ENCODE data around the gene OTC. TPM values are rescaled to one million over a fixed set of nuclear protein-coding genes. Genes with fewer than 3 reads are reported as not detected.

Gene OTC
- polyA plus RNA-seq (2012; ENCODE audit: insufficient read depth, insufficient read length) = not detected

DNA sequence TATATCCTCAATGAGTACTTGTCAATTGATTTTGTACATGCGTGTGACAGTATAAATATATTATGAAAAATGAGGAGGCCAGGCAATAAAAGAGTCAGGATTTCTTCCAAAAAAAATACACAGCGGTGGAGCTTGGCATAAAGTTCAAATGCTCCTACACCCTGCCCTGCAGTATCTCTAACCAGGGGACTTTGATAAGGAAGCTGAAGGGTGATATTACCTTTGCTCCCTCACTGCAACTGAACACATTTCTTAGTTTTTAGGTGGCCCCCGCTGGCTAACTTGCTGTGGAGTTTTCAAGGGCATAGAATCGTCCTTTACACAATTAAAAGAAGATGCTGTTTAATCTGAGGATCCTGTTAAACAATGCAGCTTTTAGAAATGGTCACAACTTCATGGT, at the start of gene OTC:
Gene OTC, plus strand, starts transcription at position 243 of the 400 bp plus-strand sequence. Its CDS starts 93 bp downstream, at position 336.
- H3K4me3 ChIP-seq (ENCODE audit: low read length) = no peak within 1 kb of the TSS
- no peak for DNase-seq (ENCODE audit: low read depth, low spot score)

GRCh38 chrX:38304010-38304409, 48.4 kb upstream of the OTC start:
- DNase-seq (ENCODE audit: low read depth, low spot score) = no peak
- H3K4me3 ChIP-seq (ENCODE audit: low read length) = no peak overlapping the region

DNA sequence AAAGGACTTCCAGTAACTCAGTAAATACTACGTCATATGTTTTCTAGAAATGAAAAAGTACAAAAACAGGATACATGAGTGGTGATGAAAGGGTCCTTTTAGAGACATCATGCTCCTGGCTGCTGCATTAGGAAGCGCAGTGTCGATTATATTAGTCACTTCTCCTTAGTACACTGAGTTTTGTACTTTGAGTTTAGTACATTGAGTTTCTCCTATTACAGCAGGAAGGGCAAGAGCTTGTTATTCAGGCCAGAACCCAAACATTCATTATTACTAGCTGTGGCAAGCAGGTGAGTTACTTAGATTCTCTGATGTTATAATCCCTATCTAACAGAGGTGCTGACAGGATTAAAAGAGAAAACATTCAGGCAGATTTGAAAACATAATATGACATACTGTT, 46.4 kb upstream of the OTC start:
- no peak for DNase-seq (ENCODE audit: low read depth, low spot score)
- H3K4me3 ChIP-seq (ENCODE audit: low read length) = no peak overlapping the region

DNA sequence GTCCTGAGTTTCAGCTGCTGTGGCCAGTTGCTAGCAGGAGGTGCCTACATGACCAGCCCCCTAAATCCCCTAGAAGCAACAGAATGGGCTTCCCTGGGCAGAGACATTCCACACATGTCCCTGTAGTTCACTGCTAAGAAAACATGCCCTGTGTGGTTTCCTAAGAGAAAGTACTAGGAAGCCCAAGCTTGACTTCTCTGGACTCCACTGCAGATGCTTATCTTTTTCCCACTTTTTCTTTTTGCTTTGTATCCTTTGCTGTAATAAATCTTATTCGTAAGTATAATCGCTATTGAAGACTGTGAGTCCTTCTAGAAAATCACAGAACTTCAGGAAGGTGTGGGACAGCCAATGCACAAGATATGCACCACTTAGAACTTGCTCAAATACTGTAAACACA, 40.7 kb upstream of the OTC start:
- no peak overlapping the region for H3K4me3 ChIP-seq (ENCODE audit: low read length)
- no peak for DNase-seq (ENCODE audit: low read depth, low spot score)

GRCh38 chrX:38312436-38312835, 40.0 kb upstream of the OTC start:
- no peak for DNase-seq (ENCODE audit: low read depth, low spot score)
- H3K4me3 ChIP-seq (ENCODE audit: low read length) = no peak overlapping the region

- H3K4me3 ChIP-seq (ENCODE audit: low read length) = no peak overlapping the region
- DNase-seq (ENCODE audit: low read depth, low spot score) = no peak
Measured at GRCh38 chrX:38313190-38313589, 39.2 kb upstream of the OTC start.

DNA sequence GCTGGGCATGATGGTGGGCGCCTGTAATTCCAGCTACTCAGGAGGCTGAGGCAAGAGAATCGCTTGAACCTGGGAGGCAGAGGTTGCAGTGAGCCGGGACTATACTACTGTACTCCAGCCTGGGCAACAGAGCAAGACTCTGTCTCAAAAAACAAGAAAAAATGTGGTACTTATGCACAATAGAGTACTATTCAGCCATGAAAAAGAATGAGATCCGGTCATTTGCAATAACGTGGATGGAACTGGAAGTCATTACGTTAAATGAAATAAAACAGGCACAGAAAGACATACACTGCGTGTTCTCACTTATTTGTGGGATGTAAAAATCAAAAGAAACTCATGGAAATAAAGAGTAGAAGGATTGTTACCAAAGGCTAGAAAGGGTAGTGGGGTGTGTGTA, 37.2 kb upstream of the OTC start:
- no peak for DNase-seq (ENCODE audit: low read depth, low spot score)
- H3K4me3 ChIP-seq (ENCODE audit: low read length) = no peak overlapping the region

GRCh38 chrX:38318196-38318595, 34.2 kb upstream of the OTC start:
- no peak for DNase-seq (ENCODE audit: low read depth, low spot score)
- no peak overlapping the region for H3K4me3 ChIP-seq (ENCODE audit: low read length)

DNA sequence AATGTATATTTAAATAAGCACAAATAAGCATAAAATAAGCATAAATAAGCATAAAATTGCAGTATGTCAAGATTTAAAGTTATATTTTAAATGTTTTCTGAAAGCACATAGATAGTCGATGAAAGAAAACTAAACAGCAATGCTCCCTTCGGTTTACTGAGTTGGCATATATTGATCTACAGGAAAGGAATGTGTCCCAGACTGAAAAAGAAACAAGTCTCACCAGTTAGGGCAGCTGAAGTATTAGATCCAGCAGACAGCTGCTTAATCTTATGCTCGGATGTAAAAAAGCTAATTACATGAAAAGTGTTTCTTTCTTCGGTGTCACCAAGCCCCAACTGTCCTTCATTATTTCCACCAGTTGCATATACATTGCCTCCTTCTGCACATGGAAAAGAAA, 33.8 kb upstream of the OTC start:
- no peak overlapping the region for H3K4me3 ChIP-seq (ENCODE audit: low read length)
- no peak for DNase-seq (ENCODE audit: low read depth, low spot score)

DNA sequence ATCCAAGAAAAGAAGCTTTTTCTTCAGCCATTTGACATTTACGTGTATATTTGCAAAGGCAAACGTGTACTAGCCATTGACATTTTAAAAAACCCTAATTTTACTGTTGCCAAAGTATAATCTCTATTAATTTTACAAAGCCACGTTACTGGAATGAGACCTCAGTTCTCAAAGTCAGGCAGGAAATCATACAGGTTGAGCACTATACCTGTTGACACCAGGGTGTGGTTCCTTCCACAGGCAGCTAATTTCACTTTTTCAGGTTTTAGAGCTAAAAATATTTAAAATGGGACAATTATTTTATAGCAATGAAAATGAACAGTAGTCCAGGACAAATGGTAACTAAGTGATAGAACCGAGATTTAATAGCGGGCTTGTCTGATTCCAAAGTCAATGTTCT, 31.6 kb upstream of the OTC start:
- DNase-seq (ENCODE audit: low read depth, low spot score) = no peak
- no peak overlapping the region for H3K4me3 ChIP-seq (ENCODE audit: low read length)

DNA sequence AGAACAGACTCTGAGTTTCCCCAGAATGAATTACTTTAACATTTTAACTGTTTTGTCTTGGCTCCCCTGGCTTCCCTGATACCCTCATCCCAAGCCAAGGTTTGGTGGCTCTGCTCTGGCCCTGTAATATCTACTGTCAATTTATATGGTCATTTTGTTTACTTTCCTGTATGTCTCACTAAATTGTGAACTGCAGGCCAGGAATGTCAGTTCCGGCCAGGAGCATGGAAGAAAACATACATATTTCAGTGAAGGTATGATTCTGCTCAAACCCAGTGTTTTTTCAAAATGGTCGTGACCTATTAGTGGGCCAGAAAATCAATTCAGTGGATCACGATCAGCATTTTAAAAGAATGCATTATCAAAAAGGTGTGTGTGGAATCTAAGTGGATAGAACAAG, 26.3 kb upstream of the OTC start:
- peak overlapping the region; percentile 62 for H3K4me3 ChIP-seq (ENCODE audit: low read length)
- DNase-seq (ENCODE audit: low read depth, low spot score) = no peak

GRCh38 chrX:38327007-38327774, 25.2 kb upstream of the OTC start, which contains the start of gene RPGR:
Gene RPGR (minus strand): TSS chrX:38327509. CDS start chrX:38327367, 142 bp downstream.
- DNase-seq (ENCODE audit: low read depth, low spot score) = peak; percentile 88
- H3K4me3 ChIP-seq (ENCODE audit: low read length) = peak within 1 kb of the TSS; percentile 62

GRCh38 chrX:38327775-38328081, 24.7 kb upstream of the OTC start:
- no peak for DNase-seq (ENCODE audit: low read depth, low spot score)
- H3K4me3 ChIP-seq (ENCODE audit: low read length) = peak overlapping the region; percentile 62

DNA sequence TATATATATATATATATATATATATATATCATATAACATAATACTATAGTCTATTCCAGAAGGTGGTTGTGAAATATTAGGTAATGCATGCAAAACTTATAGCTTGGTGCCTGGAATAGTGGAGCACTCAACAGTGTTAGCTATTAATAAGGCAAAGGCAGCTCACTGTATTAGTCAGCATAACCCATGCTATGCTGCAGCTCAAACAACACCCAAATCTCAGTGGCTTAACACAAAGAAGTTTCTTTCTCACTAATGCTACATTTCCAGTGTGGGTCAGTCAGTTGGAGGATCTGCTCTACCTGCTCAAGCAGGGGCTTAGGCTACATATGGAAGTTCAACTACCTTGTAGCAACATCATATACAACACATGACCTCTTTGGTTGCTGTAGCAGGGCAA, 19.9 kb upstream of the OTC start:
- H3K4me3 ChIP-seq (ENCODE audit: low read length) = no peak overlapping the region
- no peak for DNase-seq (ENCODE audit: low read depth, low spot score)

- DNase-seq (ENCODE audit: low read depth, low spot score) = no peak
Measured at GRCh38 chrX:38335382-38335781, 17.0 kb upstream of the OTC start.

DNA sequence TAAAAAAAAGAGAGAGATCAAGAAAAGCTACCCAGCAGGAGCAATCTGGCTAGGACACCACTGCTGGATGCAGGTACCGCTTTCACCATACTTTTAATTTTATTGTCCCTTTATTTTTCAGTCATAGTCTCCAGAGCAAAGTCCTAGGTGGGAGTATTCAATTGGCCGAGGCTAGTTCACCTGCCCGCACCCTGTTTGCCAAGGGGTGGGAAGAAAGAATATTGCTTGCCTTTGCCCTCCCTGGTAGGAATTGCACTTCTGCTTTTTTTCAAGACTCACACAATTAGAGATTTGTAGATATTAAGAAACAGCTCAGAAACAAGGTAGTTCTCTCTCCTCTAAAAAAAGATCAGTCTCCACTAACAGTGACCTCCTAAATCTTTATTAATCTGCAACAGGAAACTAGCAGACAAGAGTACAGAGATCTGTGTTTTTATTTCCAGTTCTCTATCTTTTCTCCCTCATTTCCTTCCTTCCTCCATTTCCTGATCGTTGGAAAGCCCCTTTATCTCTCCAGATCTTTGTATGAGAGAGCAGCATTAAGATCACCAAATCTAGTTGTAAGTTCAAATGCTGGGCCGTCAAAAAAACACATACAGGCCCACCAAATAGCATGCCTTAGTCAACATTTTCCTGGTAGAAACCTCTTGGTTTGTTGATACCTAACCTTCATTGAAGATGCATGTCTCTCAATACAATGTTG, 15.7 kb upstream of the OTC start:
- DNase-seq (ENCODE audit: low read depth, low spot score) = no peak

More at GRCh38 chrX:38335382-38335781, 17.0 kb upstream of the OTC start:
- no peak overlapping the region for H3K4me3 ChIP-seq (ENCODE audit: low read length)

DNA sequence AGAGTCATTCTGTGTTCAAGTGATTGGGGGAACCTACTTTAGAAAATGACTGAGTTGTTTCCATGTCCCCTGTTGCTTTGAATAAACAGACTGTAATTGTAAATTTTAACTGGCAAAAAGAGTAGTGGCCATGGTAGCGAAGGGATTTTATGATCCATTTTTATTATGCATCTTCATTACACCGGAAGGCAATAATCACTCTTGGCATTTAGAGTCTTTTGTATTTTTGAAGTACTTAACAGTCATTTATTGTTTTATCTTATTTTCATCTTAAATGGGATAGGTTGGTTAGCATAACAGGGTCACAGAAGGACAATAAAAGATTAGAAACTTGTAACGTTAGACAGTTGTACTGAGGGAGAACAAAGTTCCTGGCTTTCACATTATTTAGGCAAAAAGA, 11.0 kb upstream of the OTC start:
- no peak overlapping the region for H3K4me3 ChIP-seq (ENCODE audit: low read length)
- DNase-seq (ENCODE audit: low read depth, low spot score) = no peak

More for the DNA sequence above, 15.7 kb upstream of the OTC start:
- H3K4me3 ChIP-seq (ENCODE audit: low read length) = no peak overlapping the region

DNA sequence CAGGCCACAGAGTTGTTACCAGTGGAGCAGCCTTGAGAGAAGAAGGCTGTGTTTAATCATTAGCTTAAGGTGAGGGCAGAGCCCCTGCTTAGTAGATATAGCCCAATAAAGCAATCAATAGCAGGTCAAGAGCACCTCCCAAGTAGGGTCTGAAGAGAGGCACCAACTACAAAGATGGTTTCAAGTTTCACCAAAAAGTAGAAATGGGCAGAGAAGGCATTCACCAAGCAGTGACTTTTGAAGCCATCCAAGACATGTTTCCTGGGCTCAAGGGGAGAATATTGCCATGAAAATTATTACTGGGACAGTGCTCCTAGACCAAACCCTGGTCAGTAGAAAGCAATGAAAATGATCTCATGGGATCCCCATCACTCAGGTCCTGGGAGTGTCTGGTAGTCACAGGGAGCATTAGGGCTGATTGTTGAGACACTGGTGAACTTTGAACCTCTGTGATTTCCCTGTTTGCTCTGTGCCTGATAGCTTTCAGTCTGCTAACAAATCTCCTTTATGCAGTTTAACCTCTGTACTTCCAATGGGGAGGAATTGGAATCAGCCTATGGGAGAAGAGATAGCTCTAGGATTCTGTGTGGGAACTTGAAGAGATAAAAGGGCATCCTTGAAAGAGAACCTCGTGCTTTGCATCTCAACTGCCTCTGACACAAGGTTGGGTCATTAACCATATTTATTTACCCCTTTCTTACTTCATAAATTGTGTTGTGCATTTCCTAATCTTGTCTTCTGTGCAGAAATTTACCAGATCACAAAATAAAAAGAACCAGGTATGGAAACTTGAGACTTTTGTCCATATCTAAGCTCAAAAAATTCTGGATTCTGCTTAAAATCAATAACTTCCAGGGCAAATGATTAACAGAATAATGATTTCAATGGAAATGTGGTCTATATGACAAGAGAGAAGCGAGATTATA, 9.3 kb upstream of the OTC start:
- DNase-seq (ENCODE audit: low read depth, low spot score) = no peak
- H3K4me3 ChIP-seq (ENCODE audit: low read length) = no peak overlapping the region

DNA sequence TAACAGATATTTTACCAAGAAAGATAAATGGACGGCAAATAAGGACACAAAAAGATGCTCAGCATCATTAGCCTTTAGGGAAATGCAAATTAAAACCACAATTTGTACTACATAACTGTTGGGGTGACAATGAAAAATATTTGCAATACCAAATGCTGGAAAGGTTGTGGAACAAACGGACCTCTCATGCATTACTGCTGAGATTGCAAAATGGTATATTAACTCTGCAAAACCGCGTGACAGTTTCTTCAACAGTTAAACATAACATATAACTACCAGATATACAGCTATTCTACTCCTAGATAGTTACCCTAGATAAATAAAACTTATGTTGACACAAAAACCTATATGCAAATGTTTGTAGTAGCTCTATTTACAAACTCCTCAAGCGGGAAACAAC, 6.3 kb upstream of the OTC start:
- DNase-seq (ENCODE audit: low read depth, low spot score) = no peak
- no peak overlapping the region for H3K4me3 ChIP-seq (ENCODE audit: low read length)

- H3K4me3 ChIP-seq (ENCODE audit: low read length) = no peak overlapping the region
- no peak for DNase-seq (ENCODE audit: low read depth, low spot score)
Measured at GRCh38 chrX:38347136-38347535, 5.3 kb upstream of the OTC start.

Measured in Jurkat, Clone E6-1 (cell line).